SU-DHL-6 (cell line): ENCODE data around the gene ZBTB32.

Source experiments
- H2AFZ ChIP-seq: fragments of 200-600 bp; sonication (generic); 2 replicates; pipeline ENCODE4 v1.6.1; 2014; ENCODE audit warnings: low read depth, mild to moderate bottlenecking, moderate library complexity, mixed read lengths, antibody characterized with exemption, low read length; ENCODE audit not compliant: severe bottlenecking
- H3F3A ChIP-seq: fragments of 200-600 bp; shearing (Covaris generic); 2 replicates; pipeline ENCODE4 v1.6.0; 2016; ENCODE audit warnings: antibody characterized with exemption, mild to moderate bottlenecking; ENCODE audit not compliant: insufficient read depth
- H3K27ac ChIP-seq: fragments of 200-600 bp; sonication (generic); 2 replicates; pipeline ENCODE4 v1.5.1; 2016; ENCODE audit warnings: low read depth, mild to moderate bottlenecking, low read length, moderate library complexity, mixed read lengths
- H3K27me3 ChIP-seq: fragments of 200-600 bp; sonication (generic), shearing (Covaris generic); 2 replicates; pipeline ENCODE4 v1.6.0; 2014; ENCODE audit warnings: mild to moderate bottlenecking, low read length
- H3K36me3 ChIP-seq: fragments of 200-600 bp; sonication (generic); 2 replicates; pipeline ENCODE4 v1.6.1; 2014; ENCODE audit warnings: mild to moderate bottlenecking, low read length, mixed read lengths
- H3K4me2 ChIP-seq: fragments of 300-600, 200-600 bp; shearing (Covaris generic), sonication (generic); 2 replicates; pipeline ENCODE4 v1.6.0; 2014; ENCODE audit warnings: low read length, low read depth, mild to moderate bottlenecking; ENCODE audit not compliant: poor library complexity, severe bottlenecking
- H3K4me3 ChIP-seq: fragments of 200-600 bp; sonication (generic); 2 replicates; pipeline ENCODE4 v1.5.1; 2014; ENCODE audit warnings: antibody characterized with exemption, low read length, mild to moderate bottlenecking, mixed read lengths; ENCODE audit not compliant: insufficient read depth, poor library complexity, severe bottlenecking
- H3K79me2 ChIP-seq: fragments of 200-600 bp; sonication (generic); 2 replicates; pipeline ENCODE4 v1.6.1; 2014; ENCODE audit warnings: mild to moderate bottlenecking, low read length, moderate library complexity; ENCODE audit not compliant: insufficient read depth
- H3K9ac ChIP-seq: fragments of 200-600 bp; sonication (generic); 2 replicates; pipeline ENCODE4 v1.7.0; 2014; ENCODE audit warnings: mild to moderate bottlenecking, low read length
- H3K9me2 ChIP-seq: fragments of 200-600 bp; sonication (generic); replicated peaks from 2 replicates; pipeline ENCODE4 v1.6.1; 2014; ENCODE audit warnings: low read length; ENCODE audit not compliant: insufficient read depth
- H3K9me3 ChIP-seq: fragments of 200-600 bp; sonication (generic); 2 replicates; pipeline ENCODE4 v1.6.1; 2014; ENCODE audit warnings: low read length, mixed read lengths; ENCODE audit not compliant: insufficient read depth
- H4K20me1 ChIP-seq: fragments of 200-600 bp; sonication (generic); 2 replicates; pipeline ENCODE4 v1.6.1; 2014; ENCODE audit warnings: low read depth, mild to moderate bottlenecking, antibody characterized with exemption, low read length, moderate library complexity, mixed read lengths
- EZH2phosphoT487 ChIP-seq: fragments of 200-600 bp; sonication (generic), shearing (Covaris generic); conservative IDR thresholded peaks from 2 replicates; pipeline ENCODE4 v1.6.1; 2018; ENCODE audit warnings: mild to moderate bottlenecking, antibody characterized with exemption, low read length, moderate library complexity, mixed read lengths
- TF ChIP-seq, protein P1 (sequence below): fragments of 200-600 bp; sonication (generic); IDR thresholded peaks from one replicate; pipeline ENCODE4 v1.5.1; 2017; ENCODE audit warnings: antibody characterized with exemption, mild to moderate bottlenecking, low read length, moderate library complexity; ENCODE audit not compliant: insufficient read depth, poor library complexity, severe bottlenecking

The ZBTB32 gene

DNA sequence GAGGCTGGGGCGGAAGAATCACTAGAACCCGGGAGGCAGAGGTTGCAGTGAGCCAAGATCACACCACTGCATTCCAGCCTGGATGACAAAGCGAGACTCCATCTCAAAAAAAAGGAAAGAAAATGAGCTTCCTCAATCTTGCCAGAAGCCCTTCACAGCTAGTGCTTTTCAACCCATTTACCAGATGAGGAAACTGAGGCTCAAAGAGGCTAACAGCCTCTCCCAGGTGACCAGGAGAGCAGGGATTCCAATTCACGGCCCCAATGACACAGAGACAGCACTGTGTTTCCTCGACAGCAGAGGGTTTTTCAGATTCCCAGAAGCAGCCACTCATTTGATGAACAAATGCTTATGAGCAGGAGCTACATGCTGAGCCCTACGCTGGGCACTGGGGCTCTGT is 34.8 kb upstream of the ZBTB32 start:
- H3K27me3 ChIP-seq, result no peaks in the 10 kb centered on the region
- H3K27ac ChIP-seq, result no peak overlapping the region
- H3K9me2 ChIP-seq, result no peaks in the 10 kb centered on the region
- H3F3A ChIP-seq, result no peaks in the 10 kb centered on the region
- no peak overlapping the region for H3K4me3 ChIP-seq
- H3K4me2 ChIP-seq, result no peak overlapping the region
- H3K9ac ChIP-seq, result no peak overlapping the region
- no peak overlapping the region for H2AFZ ChIP-seq
- H4K20me1 ChIP-seq, result no peaks in the 10 kb centered on the region
- no peaks in the 10 kb centered on the region for H3K36me3 ChIP-seq
- TF ChIP-seq, protein P1, sequence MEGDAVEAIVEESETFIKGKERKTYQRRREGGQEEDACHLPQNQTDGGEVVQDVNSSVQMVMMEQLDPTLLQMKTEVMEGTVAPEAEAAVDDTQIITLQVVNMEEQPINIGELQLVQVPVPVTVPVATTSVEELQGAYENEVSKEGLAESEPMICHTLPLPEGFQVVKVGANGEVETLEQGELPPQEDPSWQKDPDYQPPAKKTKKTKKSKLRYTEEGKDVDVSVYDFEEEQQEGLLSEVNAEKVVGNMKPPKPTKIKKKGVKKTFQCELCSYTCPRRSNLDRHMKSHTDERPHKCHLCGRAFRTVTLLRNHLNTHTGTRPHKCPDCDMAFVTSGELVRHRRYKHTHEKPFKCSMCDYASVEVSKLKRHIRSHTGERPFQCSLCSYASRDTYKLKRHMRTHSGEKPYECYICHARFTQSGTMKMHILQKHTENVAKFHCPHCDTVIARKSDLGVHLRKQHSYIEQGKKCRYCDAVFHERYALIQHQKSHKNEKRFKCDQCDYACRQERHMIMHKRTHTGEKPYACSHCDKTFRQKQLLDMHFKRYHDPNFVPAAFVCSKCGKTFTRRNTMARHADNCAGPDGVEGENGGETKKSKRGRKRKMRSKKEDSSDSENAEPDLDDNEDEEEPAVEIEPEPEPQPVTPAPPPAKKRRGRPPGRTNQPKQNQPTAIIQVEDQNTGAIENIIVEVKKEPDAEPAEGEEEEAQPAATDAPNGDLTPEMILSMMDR, result no peak
- no peak for TF ChIP-seq EZH2phosphoT487
- no peaks in the 10 kb centered on the region for H3K9me3 ChIP-seq
- H3K79me2 ChIP-seq, result no peaks in the 10 kb centered on the region

DNA sequence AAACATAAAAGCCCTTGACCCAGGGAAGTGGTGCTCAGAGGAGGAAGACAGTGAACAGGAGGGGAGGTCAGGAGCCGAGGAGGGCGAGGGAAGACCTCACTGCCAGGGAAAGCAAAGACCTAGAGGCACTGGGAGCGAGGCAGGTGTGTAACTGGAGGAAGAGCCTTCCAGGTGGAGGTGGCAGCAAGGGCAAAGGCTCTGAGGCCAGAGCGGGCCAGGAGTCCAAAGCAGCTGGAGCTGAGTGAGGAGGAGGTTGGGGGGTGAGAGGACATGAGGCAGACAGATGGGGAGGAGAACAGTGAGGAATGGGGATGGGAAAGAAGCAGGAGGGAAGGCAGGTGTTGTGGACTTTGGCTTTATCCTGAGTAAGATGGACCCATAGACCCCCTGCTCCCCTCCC is 34.4 kb upstream of the ZBTB32 start:
- TF ChIP-seq, protein P1, result no peak
- no peak for TF ChIP-seq EZH2phosphoT487

DNA sequence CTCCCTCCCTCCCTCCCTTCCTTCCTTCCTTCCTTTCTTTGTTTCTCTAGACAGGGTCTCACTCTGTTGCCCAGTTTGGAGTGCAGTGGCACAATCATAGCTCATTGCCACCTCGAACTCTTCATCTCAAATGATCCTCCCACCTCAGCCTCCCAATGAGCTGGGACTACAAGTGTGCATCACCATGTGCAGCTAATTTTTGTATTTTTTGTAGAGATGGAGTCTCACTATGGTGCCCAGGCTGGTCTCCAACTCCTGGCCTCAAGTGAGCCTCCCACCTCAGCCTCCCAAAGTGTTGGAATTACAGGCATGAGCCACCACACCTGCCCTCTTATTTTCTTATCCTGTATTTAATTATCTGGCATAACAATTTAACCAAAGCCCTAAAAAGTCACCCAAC is 33.7 kb upstream of the ZBTB32 start:
- no peaks in the 10 kb centered on the region for H3K27me3 ChIP-seq
- TF ChIP-seq, protein P1, result no peak
- TF ChIP-seq EZH2phosphoT487, result no peak

More for the DNA sequence above, 34.4 kb upstream of the ZBTB32 start:
- H3K9me3 ChIP-seq, result no peaks in the 10 kb centered on the region
- no peaks in the 10 kb centered on the region for H4K20me1 ChIP-seq
- H3K36me3 ChIP-seq, result no peaks in the 10 kb centered on the region
- no peak overlapping the region for H2AFZ ChIP-seq
- H3K9ac ChIP-seq, result no peak overlapping the region
- H3F3A ChIP-seq, result no peaks in the 10 kb centered on the region
- H3K9me2 ChIP-seq, result no peaks in the 10 kb centered on the region
- no peak overlapping the region for H3K4me2 ChIP-seq
- H3K79me2 ChIP-seq, result no peaks in the 10 kb centered on the region
- no peak overlapping the region for H3K4me3 ChIP-seq
- H3K27me3 ChIP-seq, result no peaks in the 10 kb centered on the region
- H3K27ac ChIP-seq, result no peak overlapping the region

DNA sequence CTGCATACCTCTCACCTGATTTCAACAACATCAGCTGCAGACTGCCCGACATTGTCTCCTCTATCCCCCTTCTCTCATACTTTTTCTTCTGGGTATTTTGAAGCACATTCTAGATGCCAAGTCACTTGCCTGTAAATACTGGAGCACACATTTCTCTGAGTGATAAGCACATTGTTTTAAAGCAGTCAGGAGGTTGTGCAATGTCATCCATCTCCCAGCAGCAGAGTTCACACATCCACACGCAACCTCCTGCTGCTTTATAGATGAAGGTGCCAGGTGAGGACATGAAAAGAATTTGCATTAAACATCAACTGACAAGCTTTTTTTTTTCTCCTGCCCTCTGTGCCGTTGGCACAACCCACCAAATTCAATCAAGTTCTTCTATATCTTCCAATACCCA is 32.5 kb upstream of the ZBTB32 start:
- no peaks in the 10 kb centered on the region for H3F3A ChIP-seq
- H3K9ac ChIP-seq, result no peak overlapping the region
- TF ChIP-seq, protein P1, result no peak
- no peak for TF ChIP-seq EZH2phosphoT487
- H4K20me1 ChIP-seq, result no peaks in the 10 kb centered on the region
- H3K9me3 ChIP-seq, result no peaks in the 10 kb centered on the region
- H3K9me2 ChIP-seq, result no peaks in the 10 kb centered on the region
- no peak overlapping the region for H3K4me2 ChIP-seq
- no peaks in the 10 kb centered on the region for H3K27me3 ChIP-seq
- H3K79me2 ChIP-seq, result no peaks in the 10 kb centered on the region
- no peak overlapping the region for H3K27ac ChIP-seq
- no peak overlapping the region for H2AFZ ChIP-seq
- H3K36me3 ChIP-seq, result no peaks in the 10 kb centered on the region
- H3K4me3 ChIP-seq, result no peak overlapping the region

More for the DNA sequence above, 33.7 kb upstream of the ZBTB32 start:
- H4K20me1 ChIP-seq, result no peaks in the 10 kb centered on the region
- H2AFZ ChIP-seq, result no peak overlapping the region
- H3K4me2 ChIP-seq, result no peak overlapping the region
- no peaks in the 10 kb centered on the region for H3F3A ChIP-seq
- H3K4me3 ChIP-seq, result no peak overlapping the region
- no peaks in the 10 kb centered on the region for H3K9me2 ChIP-seq
- H3K36me3 ChIP-seq, result no peaks in the 10 kb centered on the region
- H3K27ac ChIP-seq, result no peak overlapping the region
- no peaks in the 10 kb centered on the region for H3K9me3 ChIP-seq
- no peak overlapping the region for H3K9ac ChIP-seq
- H3K79me2 ChIP-seq, result no peaks in the 10 kb centered on the region
